NCI-H2227 treated with DMSO at 0.1 percent for 48 hours (cell line): ENCODE results near the gene BFSP2.
"Not testable (repeated sequence)": the region's sequence is repeated elsewhere in the genome, so short reads cannot be mapped to it uniquely, and the experiment has no call there.

Experiments
- DNase-seq: peaks from one replicate; lab custom pipeline; 2025; lab: John Stamatoyannopoulos, UW

Gene BFSP2

GRCh38 chr3:133520286-133520685 is 120.4 kb downstream of the BFSP2 start:
- no peak for DNase-seq

GRCh38 chr3:133520938-133521337 is 121.1 kb downstream of the BFSP2 start:
- not testable (repeated sequence) for DNase-seq

- no peak for DNase-seq
Observed at GRCh38 chr3:133521946-133522345, 122.1 kb downstream of the BFSP2 start.

GRCh38 chr3:133523758-133524157 is 123.9 kb downstream of the BFSP2 start:
- DNase-seq = not testable (repeated sequence)
